Liver (tissue), 3 donors: ENCODE measurements around the gene CD247.

Experiments
- TAF1 ChIP-seq: conservative IDR thresholded peaks from 2 replicates; pipeline ENCODE4 v1.6.1; 2016; ENCODE audit warnings: antibody characterized with exemption, mild to moderate bottlenecking
- YY1 ChIP-seq: IDR thresholded peaks from 2 replicates; pipeline ENCODE4 v1.6.1; 2016; ENCODE audit warnings: antibody characterized with exemption, mild to moderate bottlenecking
- TF ChIP-seq, protein P1 (sequence below): fragments of 150-350 bp; IDR thresholded peaks from 2 replicates; pipeline ENCODE4 v1.5.1; 2017; ENCODE audit warnings: improper control_type of control experiment, low read depth, low read length; ENCODE audit not compliant: missing input control
- TF ChIP-seq, protein P2 (sequence below): IDR thresholded peaks from 2 replicates; pipeline ENCODE4 v1.6.1; 2016; ENCODE audit warnings: antibody characterized with exemption, mild to moderate bottlenecking
- TF ChIP-seq, protein P3 (sequence below): IDR thresholded peaks from 2 replicates; pipeline ENCODE4 v1.6.1; 2016; ENCODE audit warnings: antibody characterized with exemption
- donor health status: healthy.
- donor health status: healthy.

DNA sequence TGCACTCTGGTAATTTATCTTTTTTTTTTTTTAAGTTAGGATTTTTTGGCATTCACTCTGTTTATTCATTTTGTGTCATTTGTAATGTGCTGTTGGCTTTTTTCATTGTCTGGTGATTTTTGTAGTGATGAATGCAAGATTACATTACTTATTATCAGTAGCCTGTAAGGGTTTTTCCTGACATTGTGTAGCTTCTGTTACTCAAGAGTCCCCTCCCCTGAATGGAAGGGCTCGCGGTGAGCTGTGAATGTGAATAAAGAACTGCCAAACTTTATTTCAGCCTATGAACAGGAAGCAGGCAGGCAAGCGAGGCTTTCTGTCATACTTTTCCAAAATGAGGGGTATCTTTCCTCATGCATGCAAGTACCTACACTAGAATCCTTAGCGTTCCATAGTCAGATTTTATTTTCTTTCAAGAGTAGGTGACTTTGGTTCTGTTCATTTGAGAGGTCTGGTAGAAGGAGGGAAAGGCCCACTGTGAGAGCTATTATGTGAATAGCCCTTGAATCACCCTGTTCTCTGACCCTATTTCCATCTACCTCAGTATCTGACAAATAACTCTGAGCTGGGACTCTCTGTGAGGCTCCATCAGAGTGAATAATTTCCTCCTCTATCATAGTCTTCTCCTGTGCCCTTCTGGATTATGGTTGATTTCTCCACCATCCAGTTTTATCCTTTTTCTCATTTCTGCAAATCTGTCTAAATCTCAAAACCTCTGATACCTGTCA, 114.0 kb downstream of the CD247 start:
- TF ChIP-seq, protein P1, sequence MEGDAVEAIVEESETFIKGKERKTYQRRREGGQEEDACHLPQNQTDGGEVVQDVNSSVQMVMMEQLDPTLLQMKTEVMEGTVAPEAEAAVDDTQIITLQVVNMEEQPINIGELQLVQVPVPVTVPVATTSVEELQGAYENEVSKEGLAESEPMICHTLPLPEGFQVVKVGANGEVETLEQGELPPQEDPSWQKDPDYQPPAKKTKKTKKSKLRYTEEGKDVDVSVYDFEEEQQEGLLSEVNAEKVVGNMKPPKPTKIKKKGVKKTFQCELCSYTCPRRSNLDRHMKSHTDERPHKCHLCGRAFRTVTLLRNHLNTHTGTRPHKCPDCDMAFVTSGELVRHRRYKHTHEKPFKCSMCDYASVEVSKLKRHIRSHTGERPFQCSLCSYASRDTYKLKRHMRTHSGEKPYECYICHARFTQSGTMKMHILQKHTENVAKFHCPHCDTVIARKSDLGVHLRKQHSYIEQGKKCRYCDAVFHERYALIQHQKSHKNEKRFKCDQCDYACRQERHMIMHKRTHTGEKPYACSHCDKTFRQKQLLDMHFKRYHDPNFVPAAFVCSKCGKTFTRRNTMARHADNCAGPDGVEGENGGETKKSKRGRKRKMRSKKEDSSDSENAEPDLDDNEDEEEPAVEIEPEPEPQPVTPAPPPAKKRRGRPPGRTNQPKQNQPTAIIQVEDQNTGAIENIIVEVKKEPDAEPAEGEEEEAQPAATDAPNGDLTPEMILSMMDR = no peak
- TF ChIP-seq, protein P2, sequence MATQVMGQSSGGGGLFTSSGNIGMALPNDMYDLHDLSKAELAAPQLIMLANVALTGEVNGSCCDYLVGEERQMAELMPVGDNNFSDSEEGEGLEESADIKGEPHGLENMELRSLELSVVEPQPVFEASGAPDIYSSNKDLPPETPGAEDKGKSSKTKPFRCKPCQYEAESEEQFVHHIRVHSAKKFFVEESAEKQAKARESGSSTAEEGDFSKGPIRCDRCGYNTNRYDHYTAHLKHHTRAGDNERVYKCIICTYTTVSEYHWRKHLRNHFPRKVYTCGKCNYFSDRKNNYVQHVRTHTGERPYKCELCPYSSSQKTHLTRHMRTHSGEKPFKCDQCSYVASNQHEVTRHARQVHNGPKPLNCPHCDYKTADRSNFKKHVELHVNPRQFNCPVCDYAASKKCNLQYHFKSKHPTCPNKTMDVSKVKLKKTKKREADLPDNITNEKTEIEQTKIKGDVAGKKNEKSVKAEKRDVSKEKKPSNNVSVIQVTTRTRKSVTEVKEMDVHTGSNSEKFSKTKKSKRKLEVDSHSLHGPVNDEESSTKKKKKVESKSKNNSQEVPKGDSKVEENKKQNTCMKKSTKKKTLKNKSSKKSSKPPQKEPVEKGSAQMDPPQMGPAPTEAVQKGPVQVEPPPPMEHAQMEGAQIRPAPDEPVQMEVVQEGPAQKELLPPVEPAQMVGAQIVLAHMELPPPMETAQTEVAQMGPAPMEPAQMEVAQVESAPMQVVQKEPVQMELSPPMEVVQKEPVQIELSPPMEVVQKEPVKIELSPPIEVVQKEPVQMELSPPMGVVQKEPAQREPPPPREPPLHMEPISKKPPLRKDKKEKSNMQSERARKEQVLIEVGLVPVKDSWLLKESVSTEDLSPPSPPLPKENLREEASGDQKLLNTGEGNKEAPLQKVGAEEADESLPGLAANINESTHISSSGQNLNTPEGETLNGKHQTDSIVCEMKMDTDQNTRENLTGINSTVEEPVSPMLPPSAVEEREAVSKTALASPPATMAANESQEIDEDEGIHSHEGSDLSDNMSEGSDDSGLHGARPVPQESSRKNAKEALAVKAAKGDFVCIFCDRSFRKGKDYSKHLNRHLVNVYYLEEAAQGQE = no peak
- TF ChIP-seq, protein P3, sequence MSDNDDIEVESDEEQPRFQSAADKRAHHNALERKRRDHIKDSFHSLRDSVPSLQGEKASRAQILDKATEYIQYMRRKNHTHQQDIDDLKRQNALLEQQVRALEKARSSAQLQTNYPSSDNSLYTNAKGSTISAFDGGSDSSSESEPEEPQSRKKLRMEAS = no peak
- no peak for TF ChIP-seq TAF1
- no peak for TF ChIP-seq YY1
